ENCODE measurements around the gene NTMT1. TPM values are rescaled to one million over a fixed set of nuclear protein-coding genes. Genes with fewer than 3 reads are reported as not detected.

Gene NTMT1
- total and polyA plus RNA-seq, 10 of the 15 experiments (the other 5 are each of a cell fraction or from before 2014, with no cell fraction given), result 12.8 to 85.4 (median 39.3) TPM

GRCh38 chr9:129626079-129626624, at the start of gene NTMT1 (continued):
- TF ChIP-seq POU2F2 (IDR thresholded peaks at IDR 0.05; ENCODE audit: borderline replicate concordance, low read depth, low read length) (peak; percentile 39; the same call in 1 of the 3 replicates), SMARCA5 (IDR thresholded peaks at IDR 0.05) (no peak), IRF4 (IDR thresholded peaks at IDR 0.05; ENCODE audit: low read depth, low read length) (no peak), SMAD5 (IDR thresholded peaks at IDR 0.05; ENCODE audit: low read depth) (peak; percentile 20; the same call in 1 of the 2 replicates), ZSCAN29 (IDR thresholded peaks at IDR 0.05) (no peak), ATF3 (IDR thresholded peaks at IDR 0.05; ENCODE audit: borderline replicate concordance, extremely low read depth, low read depth, low read length) (peak; percentile 88), GABPA (IDR thresholded peaks at IDR 0.05; ENCODE audit: low read depth) (peak; percentile 76), EGR1 (IDR thresholded peaks at IDR 0.05; ENCODE audit: borderline replicate concordance in 1 of 2, low read depth in 2 of 2, low read length in 2 of 2) (no peak), SUZ12 (IDR thresholded peaks at IDR 0.05; ENCODE audit: unreplicated experiment) (no peak), NRF1 (conservative IDR thresholded peaks at IDR 0.05; ENCODE audit: low read depth, low read length) (no peak), HDAC2 (IDR thresholded peaks at IDR 0.05) (no peak), BCL11A (IDR thresholded peaks at IDR 0.05; ENCODE audit: low read depth, low read length) (no peak), ZNF384 (IDR thresholded peaks at IDR 0.05; ENCODE audit: borderline replicate concordance, low read depth, low read length) (no peak), RELB (IDR thresholded peaks at IDR 0.05; ENCODE audit: low read depth) (peak; percentile 45; the same call in 1 of the 2 replicates), HDAC6 (IDR thresholded peaks at IDR 0.05; ENCODE audit: unreplicated experiment) (no peak), PAX5 (IDR thresholded peaks at IDR 0.05; ENCODE audit: borderline replicate concordance, low read depth, low read length) (peak; percentile 69; the same call in 1 of the 2 replicates), CHD1 (IDR thresholded peaks at IDR 0.05; ENCODE audit: low read depth, low read length) (no peak), MAX (IDR thresholded peaks at IDR 0.05; ENCODE audit: low read depth, low read length) (peak; percentile 88), CREM (IDR thresholded peaks at IDR 0.05; ENCODE audit: low read depth) (peak; percentile 95), EP300 (IDR thresholded peaks at IDR 0.05; ENCODE audit: borderline replicate concordance in 1 of 2, control insufficient read depth in 1 of 2, low read depth in 2 of 2, low read length in 2 of 2) (no peak; a peak in 1 of 4 replicates), RCOR1 (conservative IDR thresholded peaks at IDR 0.05; ENCODE audit: low read depth, low read length) (no peak), YY1 (IDR thresholded peaks at IDR 0.05; ENCODE audit: low read depth, low read length) (peak; percentile 28; the same call in 1 of the 2 replicates), SMC3 (IDR thresholded peaks at IDR 0.05; ENCODE audit: borderline replicate concordance, low read length) (no peak), WRNIP1 (IDR thresholded peaks at IDR 0.05; ENCODE audit: borderline replicate concordance, low read depth, low read length) (no peak), BHLHE40 (IDR thresholded peaks at IDR 0.05; ENCODE audit: borderline replicate concordance in 1 of 2, low read depth in 2 of 2, low read length in 1 of 2) (peak; percentile 95 to 100)
- TF ChIP-seq, protein P1, sequence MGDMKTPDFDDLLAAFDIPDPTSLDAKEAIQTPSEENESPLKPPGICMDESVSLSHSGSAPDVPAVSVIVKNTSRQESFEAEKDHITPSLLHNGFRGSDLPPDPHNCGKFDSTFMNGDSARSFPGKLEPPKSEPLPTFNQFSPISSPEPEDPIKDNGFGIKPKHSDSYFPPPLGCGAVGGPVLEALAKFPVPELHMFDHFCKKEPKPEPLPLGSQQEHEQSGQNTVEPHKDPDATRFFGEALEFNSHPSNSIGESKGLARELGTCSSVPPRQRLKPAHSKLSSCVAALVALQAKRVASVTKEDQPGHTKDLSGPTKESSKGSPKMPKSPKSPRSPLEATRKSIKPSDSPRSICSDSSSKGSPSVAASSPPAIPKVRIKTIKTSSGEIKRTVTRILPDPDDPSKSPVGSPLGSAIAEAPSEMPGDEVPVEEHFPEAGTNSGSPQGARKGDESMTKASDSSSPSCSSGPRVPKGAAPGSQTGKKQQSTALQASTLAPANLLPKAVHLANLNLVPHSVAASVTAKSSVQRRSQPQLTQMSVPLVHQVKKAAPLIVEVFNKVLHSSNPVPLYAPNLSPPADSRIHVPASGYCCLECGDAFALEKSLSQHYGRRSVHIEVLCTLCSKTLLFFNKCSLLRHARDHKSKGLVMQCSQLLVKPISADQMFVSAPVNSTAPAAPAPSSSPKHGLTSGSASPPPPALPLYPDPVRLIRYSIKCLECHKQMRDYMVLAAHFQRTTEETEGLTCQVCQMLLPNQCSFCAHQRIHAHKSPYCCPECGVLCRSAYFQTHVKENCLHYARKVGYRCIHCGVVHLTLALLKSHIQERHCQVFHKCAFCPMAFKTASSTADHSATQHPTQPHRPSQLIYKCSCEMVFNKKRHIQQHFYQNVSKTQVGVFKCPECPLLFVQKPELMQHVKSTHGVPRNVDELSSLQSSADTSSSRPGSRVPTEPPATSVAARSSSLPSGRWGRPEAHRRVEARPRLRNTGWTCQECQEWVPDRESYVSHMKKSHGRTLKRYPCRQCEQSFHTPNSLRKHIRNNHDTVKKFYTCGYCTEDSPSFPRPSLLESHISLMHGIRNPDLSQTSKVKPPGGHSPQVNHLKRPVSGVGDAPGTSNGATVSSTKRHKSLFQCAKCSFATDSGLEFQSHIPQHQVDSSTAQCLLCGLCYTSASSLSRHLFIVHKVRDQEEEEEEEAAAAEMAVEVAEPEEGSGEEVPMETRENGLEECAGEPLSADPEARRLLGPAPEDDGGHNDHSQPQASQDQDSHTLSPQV (IDR thresholded peaks at IDR 0.05), result no peak

Data from GM12878 (cell line).